Neural crest cell (in vitro differentiated cells): Measurements from ENCODE around the gene RTN4. TPM values are rescaled to one million over a fixed set of nuclear protein-coding genes. Genes with fewer than 3 reads are reported as not detected.
A peak's percentile ranks its signal among the peaks of the same experiment; 100 is the strongest.

ENCODE experiments used
- DNase-seq: peaks from one replicate; pipeline ENCODE4 v3.0.0; 2021; ENCODE audit warnings: low read depth, mixed read lengths, low spot score
- H3K27ac Mint-ChIP-seq: one replicate; pipeline ENCODE4 v1.8.0; 2021; ENCODE audit warnings: mild to moderate bottlenecking, mixed read lengths; ENCODE audit not compliant: unreplicated experiment
- H3K27me3 Mint-ChIP-seq: 2 replicates; pipeline ENCODE4 v1.8.0; 2021; ENCODE audit warnings: low read depth, mild to moderate bottlenecking, mixed read lengths
- H3K36me3 Mint-ChIP-seq: 2 replicates; pipeline ENCODE4 v1.8.0; 2021; ENCODE audit warnings: low read depth, mild to moderate bottlenecking, mixed read lengths
- H3K4me1 Mint-ChIP-seq: 2 replicates; pipeline ENCODE4 v1.8.0; 2021; ENCODE audit warnings: mixed read lengths
- H3K4me3 Mint-ChIP-seq: one replicate; pipeline ENCODE4 v1.8.0; 2021; ENCODE audit warnings: mild to moderate bottlenecking, mixed read lengths
- H3K9me3 Mint-ChIP-seq: 2 replicates; pipeline ENCODE4 v1.8.0; 2021; ENCODE audit warnings: mixed read lengths
- CTCF ChIP-seq: fragments of 200-600 bp; sonication (generic); conservative IDR thresholded peaks from 2 replicates; pipeline ENCODE4 v1.5.0; 2021; ENCODE audit warnings: antibody characterized with exemption, mild to moderate bottlenecking
- total RNA-seq: library from RNA; stranded (reverse); gene quantifications from 2 replicates; pipeline ENCODE4 v1.2.1, GENCODE V29; 2021

The RTN4 gene
- total RNA-seq, 1 donor from 2014 or later: 204 TPM

DNA sequence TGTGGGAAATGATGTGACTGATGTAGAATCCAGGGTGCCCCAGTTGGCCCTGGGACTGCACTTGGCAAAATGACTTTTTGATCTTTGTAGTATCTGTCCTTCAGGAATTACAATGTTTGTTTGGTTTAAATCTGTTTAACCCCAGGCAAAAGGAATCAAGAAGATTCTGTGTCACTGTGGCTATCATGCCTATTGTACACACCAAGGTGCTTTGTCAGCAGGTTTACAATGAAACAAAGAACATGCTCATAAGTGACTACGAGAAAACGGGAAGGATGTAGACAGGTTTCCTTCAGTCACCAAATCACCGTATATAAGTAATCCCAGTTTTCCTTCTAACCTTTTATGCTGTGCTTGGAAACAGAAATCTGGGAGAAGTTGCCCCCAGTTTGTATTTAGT lies 109.5 kb downstream of the RTN4 start:
- Mint-ChIP-seq H3K27ac (peak overlapping the region; percentile 5), H3K9me3 (peaks cover 4% of the 10 kb centered on the region), H3K4me3 (no peak overlapping the region), H3K27me3 (no peaks in the 10 kb centered on the region), H3K36me3 (peaks cover 8% of the 10 kb centered on the region), H3K4me1 (peaks cover 16% of the 10 kb centered on the region)
- no peak for TF ChIP-seq CTCF
- DNase-seq: no peak

DNA sequence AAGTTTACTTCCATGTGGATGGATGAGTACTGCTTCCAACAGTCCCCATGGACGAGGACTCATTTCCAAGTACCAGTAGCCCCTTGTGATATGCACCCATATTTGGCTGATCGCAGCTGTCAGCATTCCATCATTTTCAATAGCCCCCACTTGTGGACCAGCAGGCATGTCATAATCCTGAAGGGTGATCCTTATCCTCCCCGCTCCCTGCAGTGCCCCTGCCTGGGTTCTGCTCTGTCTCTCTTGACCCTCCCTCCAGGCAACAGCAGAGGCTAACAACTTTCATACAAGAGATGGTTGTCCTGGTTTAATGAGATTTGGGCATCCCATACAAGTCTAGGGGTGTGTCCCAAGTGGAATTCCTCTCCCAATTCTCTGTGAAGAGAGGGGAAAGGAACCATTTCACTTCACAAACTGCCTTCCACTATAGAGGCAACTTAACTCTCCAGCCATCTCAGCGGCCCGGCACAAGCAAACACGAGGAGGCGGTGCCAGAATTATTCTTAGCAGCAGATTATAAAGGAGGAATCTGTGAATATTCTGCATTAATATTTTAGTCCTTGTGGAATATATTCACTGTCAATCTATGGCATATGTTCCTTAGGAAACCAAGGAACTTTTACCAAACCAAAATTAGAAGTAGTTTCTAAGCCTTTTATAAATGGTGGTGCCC lies 110.7 kb downstream of the RTN4 start:
- Mint-ChIP-seq H3K27me3 (no peaks in the 10 kb centered on the region), H3K36me3 (peaks cover 6% of the 10 kb centered on the region), H3K27ac (no peak overlapping the region), H3K4me3 (no peak overlapping the region), H3K9me3 (peaks cover 2% of the 10 kb centered on the region), H3K4me1 (peaks cover 11% of the 10 kb centered on the region)
- DNase-seq: no peak
- no peak for TF ChIP-seq CTCF

DNA sequence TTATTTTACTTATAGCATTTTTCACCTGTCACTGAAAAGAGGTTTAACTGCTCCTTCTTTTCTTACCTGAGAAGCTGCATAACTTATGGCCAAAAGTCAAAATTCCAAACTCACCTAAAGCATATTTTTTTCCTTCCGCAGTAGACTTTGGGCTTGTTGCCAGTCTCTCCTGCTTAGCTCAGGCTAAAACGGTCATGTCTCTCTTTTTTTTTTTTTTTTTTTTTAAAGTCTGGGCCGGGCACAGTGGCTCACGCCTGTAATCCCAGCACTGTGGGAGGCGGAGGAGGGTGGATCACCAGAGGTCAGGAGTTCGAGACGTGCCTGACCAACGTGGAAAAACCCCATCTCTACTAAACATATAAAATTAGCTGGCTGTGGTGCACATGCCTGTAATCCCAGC lies 113.5 kb downstream of the RTN4 start:
- DNase-seq: no peak
- Mint-ChIP-seq H3K27ac (no peak overlapping the region), H3K27me3 (no peaks in the 10 kb centered on the region), H3K4me1 (peaks cover 11% of the 10 kb centered on the region), H3K4me3 (no peak overlapping the region), H3K36me3 (peaks cover 6% of the 10 kb centered on the region), H3K9me3 (peaks cover 2% of the 10 kb centered on the region)
- TF ChIP-seq CTCF: no peak

- Mint-ChIP-seq H3K4me3 (no peak overlapping the region), H3K9me3 (peaks cover 2% of the 10 kb centered on the region), H3K27me3 (no peaks in the 10 kb centered on the region), H3K27ac (no peak overlapping the region), H3K4me1 (peaks cover 11% of the 10 kb centered on the region), H3K36me3 (peaks cover 8% of the 10 kb centered on the region)
- no peak for TF ChIP-seq CTCF
- DNase-seq: no peak
Observed at GRCh38 chr2:54935389-54935788, 114.9 kb downstream of the RTN4 start.

- H3K9me3 Mint-ChIP-seq: no peaks in the 10 kb centered on the region
- peaks cover 3% of the 10 kb centered on the region for H3K36me3 Mint-ChIP-seq
- H3K4me1 Mint-ChIP-seq: no peaks in the 10 kb centered on the region
- no peak for DNase-seq
- no peak overlapping the region for H3K27ac Mint-ChIP-seq
- TF ChIP-seq CTCF: no peak
- H3K27me3 Mint-ChIP-seq: no peaks in the 10 kb centered on the region
- no peak overlapping the region for H3K4me3 Mint-ChIP-seq
Observed at GRCh38 chr2:54931473-54931872, 118.8 kb downstream of the RTN4 start.
